NCI-H1417 treated with DMSO at 0.1 percent for 48 hours (cell line): Measurements from ENCODE around the gene MS4A14.
"Not testable (repeated sequence)": the region's sequence is repeated elsewhere in the genome, so short reads cannot be mapped to it uniquely, and the experiment has no call there.

Source experiments
- DNase-seq: peaks from one replicate; lab custom pipeline; 2025; lab: John Stamatoyannopoulos, UW

Gene MS4A14

DNA sequence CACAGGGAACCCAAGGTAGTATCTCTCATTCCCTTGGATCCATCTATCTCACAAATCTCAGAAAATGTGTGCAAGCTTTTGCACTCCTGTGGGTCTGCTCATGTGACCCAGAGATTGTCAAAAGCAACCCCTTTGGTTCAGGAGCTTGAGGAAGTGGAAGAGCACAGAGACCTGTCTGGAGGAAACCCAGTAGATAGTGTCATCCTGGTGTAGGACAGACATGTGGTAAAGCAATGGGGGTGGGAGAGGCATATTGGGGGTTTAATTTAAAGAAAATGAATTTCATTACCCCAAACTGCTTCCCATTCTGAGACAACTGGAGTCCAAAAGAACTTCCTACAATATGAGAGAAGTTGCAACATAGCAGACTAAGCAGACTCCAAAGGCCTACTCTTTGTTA, 5.8 kb upstream of the MS4A14 start:
- no peak for DNase-seq

DNA sequence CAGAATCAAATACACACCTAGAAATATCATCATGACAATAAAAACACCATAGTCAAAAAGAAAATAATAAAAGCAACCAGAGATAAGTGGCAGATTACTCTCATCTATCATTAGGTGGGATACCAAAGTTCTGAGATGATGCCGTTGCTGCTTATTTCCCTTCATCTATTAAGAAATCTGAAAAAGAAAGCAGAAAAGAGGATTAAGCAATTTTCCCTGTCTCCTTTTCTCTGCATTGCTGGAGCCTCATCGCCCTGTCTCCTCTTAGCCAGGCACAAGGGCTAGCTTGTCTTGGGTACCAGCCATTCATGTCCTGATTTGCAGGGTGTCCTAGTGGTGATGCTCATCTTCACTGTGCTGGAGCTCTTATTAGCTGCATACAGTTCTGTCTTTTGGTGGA, 3.9 kb upstream of the MS4A14 start:
- DNase-seq = no peak

DNA sequence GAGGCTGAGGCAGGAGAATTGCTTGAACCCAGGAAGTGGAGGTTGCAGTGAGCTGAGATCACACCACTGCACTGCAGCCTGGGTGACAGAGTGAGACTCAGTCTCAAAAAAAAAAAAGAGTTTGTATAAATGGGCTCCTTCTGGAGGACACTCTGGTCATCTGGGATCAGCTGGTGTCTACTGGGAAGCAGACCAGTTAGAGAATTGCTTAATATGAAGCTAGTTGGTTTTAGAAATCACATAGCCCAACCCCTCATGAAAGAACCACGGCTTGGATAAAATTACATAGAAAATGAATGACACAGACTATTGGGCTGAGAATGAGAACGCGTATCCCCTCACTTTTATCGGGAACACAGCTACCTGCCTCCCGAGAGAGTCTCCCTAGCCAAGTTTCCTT, 3.2 kb upstream of the MS4A14 start:
- no peak for DNase-seq

DNA sequence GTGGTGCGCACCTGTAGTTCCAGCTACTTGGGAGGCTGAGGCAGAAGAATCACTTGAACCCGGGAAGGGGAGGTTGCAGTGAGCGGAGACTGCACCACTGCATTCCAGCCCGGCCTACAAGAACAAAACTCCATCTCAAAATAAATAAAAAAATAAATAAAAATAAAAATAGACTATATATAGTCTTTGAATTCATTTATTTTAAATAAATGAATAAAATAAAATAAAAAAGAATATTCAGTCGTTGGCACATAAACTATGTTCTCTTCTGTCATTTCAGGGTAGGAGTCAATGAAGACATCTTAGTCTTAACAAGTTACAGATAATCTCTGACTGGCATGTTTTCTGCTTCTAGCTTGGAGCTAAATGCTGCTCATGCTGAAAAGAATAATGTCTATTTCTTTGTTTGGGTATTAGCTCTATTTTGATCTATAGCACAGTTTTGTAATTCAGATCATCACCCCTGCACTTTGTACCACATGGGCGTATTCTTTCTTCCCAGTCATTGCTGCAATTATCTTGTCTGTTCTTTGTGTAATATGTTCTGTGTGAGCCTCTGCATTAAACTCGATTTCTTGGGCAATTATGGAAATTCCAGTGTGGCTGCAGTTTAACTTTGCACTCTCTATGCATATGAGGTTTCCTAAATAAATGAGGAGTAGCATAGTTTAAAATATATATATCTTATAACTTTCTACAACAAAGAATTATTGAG, 1.4 kb upstream of the MS4A14 start:
- DNase-seq = no peak

DNA sequence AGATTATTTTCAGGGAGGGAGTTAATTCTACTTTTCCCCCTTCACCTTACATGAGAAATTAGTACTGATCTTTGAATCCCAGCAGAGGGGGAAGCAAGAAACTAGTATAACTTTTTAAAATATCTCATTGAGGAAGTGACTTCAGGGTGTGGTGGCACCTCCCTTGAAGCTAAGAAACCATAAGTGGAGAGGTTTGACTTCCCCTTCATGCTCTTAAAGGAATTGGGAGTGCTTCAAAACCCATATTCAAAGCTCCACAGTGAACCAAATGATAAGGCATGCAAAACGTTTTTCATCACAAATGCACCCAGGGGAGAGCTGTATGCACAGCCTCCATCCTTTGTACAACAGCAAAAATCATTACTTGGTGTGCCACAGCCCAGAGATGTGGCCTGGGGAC, 540 bp downstream of the MS4A14 start:
- DNase-seq = no peak

DNA sequence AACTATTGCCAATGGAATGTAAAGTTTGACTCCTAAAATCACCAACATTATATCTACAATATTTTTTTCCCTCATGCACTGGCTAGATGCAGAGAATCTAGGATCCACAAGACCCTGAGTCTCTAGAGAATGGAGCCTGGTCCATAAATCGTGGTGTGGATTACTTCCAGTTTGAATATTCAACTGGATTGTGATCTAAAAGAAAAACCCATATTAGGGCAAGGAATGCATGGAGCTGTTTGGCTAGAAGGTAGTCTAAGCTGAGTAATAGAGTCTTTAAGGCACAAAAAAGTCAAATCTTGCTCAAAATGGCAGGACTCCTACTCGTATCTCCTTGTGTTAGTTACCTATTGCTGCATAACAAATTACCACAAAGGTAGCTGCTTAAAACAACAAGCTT, 23.8 kb downstream of the MS4A14 start:
- no peak for DNase-seq

DNA sequence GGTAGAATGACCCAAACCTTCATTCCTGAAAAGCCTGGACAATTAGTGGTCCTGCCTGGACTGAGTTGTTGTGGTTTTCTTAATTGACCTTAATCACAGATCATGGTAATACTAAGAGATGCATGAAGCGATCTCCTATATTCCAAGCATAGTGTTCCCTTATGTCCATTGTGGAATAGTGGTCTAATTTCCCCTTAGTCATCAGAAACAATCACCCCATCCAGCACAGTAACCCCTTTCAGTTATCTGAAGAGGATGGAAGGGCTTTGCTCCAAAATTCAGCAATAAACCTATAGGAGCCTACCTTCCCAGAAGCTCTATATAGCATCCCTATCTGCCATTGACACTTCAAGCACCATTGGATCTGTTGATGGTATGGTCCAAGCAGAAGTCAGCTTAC, 26.4 kb downstream of the MS4A14 start:
- no peak for DNase-seq

DNA sequence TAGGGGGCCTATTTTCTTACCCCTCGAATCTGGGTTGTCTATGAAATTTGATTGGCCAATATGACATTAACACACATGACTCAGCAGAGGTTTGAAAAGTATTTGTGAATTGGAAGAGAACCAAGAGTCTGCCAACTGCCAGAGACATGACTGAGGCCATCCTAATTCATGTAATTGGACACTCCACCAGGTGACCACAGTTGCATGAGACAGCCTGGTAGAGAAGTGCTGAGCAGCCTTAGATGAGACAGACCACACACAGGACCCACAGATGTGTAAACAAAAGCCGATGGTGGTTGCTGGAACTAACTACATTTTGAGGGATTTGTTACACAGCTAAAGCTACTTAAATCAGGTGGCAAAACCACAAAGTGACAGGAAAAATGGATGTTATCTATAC, 32.3 kb downstream of the MS4A14 start:
- no peak for DNase-seq

DNA sequence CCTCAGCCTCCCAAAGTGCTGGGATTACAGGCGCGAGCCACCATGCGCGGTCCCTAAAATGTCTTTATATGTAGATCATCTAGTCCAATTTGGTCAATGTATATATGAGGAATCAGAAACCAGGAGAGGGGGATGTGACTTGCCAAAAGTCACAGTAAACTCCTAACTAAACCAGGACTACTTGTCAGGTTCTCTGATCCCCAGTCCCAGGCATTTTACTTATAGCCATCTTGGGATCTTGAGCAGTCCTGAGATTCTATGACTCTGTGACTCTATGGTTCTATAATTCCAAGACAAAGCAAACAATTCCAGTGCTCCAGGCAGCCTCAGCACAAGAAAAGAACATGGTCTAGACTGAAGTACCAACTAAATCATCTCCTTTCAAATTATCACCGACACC, 33.0 kb downstream of the MS4A14 start, which contains the start of gene MS4A5:
MS4A5 (plus strand) TSS at position 301 of the 400 bp plus-strand sequence. CDS start 103 bp downstream, outside the sequence.
- DNase-seq = no peak

DNA sequence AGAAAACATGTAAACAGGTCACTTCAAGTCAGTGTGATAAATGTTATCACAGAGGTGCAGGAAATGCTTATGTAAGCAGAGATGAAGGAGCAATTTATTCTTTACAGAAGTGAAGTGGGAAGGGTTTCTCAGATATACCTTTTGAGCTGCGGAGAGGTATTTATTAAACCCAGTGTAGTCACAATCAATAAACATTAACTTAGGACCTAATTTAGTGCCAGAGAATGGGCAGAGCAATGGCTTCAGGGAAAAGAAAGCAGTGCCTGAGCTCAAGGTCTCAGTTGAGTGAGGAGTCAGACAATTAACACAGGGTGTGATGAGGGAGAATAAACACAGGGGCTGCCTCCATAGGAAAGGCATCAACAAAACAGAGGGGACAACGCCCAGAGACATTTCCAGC, 35.0 kb downstream of the MS4A14 start:
- DNase-seq = no peak

DNA sequence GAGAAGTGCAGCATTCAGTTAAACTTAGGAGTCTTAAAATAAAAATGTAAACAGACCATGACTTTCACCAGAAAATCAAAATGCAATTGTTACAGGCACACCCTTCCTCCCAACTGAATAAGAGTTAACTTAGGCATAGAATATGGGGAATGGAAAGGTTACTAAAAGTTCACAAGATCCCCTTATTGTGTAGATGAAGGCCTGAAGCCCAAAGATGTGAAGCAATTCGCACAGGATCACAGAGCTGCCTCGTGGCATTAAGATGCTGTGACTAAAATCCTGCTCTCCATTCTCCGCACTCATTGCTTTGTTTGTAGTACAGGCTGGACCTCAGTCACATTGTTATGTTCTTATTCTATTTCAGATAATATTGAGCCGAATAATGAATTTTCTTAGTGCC, 37.1 kb downstream of the MS4A14 start:
- no peak for DNase-seq

DNA sequence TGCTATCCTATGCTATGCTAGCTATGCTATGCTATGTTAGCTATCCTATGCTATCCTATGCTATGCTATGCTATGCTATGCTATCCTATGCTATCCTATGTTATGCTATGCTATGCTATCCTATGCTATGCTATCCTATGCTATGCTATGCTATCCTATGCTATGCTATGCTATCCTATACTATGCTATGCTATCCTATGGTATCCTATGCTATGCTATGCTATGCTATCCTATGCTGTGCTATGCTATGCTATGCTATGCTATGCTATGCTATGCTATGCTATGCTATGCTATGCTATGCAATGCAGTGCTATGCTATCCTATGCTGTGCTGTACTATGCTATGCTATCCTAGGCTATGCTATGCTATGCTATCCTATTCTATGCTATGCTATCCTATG, 50.8 kb downstream of the MS4A14 start:
- DNase-seq = no peak

DNA sequence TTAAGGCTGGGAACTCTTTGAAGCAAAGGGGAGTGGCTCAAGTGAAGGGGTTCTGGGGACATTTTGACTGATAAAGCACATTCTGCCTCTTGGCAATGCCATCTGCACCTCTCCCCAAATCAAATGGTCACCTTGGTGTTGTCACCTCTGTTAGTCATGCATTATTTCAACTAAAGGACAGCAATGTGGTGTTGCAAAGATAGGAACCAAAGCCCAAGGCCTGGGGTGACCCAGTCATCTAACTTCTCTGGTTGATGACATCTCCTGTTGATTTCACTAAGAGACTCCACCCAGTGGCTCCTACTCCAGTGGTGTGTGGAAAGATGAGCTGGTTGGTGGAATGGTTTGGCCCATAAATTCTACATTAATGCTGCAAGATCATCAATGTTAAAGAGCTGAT, 51.6 kb downstream of the MS4A14 start:
- no peak for DNase-seq

DNA sequence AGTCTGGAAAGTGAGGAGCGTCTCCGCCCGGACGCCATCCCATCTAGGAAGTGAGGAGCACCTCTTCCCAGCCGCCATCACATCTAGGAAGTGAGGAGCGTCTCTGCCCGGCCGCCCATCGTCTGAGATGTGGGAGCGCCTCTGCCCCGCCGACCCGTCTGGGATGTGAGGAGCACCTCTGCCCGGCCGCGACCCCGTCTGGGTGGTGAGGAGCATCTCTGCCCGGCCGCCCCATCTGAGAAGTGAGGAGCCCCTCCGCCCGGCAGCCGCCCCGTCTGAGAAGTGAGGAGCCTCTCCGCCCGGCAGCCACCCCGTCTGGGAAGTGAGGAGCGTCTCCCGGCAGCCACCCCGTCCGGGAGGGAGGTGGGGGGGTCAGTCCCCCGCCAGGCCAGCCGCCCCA, 54.9 kb downstream of the MS4A14 start:
- DNase-seq = not testable (repeated sequence)

DNA sequence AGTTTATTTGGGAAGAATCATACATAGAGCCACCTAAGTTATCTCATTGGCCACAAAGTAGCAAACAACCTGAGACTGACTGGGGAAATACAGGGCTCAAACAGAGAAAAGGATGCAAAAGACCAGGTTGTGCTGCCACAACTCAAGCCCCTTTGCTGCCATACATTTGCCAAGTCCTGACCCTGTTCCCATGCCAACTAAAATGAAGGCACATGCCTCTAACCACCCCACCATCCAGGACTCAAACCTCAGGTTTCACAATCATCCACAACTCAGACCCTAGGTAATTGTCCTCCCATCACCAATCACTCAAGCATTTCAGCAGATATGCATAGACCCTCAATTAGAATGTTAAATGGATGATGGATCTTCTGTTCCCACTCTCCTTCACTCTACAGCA, 58.0 kb downstream of the MS4A14 start:
- DNase-seq = no peak

DNA sequence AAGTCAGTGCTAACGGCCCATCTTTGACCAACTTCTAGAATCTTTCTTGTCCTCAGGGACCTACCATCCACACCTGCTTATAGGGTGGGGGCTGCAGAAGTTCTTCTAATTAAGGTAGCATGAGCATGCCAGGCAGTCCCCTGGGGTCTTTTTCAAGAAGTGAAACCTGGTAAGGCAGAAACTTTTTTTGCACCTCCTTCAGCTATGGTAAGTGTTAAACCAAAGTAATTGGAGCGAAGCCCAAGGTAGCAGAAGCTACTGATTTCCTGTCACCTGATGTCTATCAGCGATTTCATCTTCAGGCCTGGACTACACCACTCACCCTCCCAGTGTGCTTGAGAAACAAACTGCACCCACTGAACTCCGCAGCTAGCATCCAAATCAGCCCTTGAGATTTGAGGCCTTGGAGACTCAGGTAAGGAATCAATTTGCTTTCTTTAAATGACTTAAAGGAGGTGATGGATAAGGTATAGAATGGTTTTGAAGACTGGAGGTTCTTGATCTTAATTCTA, 59.3 kb downstream of the MS4A14 start, which contains the start of gene MS4A1:
MS4A1 (plus strand) TSS at position 317 of the 512 bp plus-strand sequence. CDS start 6,528 bp downstream, outside the sequence.
- DNase-seq = no peak

DNA sequence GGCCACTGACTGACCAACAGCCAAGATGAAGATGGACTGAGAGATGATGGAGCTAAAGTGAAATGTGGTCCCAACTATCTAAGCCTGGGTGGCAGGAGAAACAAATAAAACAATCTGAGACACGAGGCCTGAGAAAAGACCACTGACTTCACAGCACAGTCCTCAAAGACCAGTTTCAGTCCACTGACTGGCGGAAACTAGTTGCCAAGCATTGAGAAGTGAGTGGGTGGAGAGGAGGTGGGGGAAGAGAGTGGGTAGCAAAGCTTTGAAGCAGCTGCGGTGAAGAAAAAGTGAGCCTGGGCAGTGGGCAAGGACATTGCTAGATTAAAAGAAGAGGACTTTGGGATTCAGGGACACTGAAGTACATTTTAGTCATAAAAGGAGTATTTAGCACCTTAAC, 61.3 kb downstream of the MS4A14 start:
- no peak for DNase-seq

DNA sequence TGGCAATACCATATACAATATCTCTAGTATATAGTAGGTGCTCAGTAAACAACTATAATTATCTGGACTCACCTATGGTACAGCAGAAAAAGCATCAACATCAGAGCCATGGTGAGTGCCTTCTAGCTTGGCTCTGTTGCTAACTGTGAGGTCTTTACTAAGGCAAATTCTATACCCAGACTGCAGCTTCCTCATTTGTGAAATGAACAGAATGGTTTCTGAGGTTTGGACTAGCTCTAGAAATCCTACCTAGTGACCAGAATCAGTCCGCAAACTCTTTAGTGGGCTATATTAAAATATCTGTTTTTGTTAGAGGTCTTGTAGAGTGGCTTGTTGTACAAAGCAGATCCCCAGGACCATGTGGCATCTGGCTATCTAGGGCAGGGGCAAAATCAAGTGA, 63.1 kb downstream of the MS4A14 start:
- DNase-seq = no peak
